Spinal cord (tissue), 10 donors: ENCODE results near the gene LIMCH1. TPM values are rescaled to one million over a fixed set of nuclear protein-coding genes. Genes with fewer than 3 reads are reported as not detected.

ENCODE experiments used
- DNase-seq, 6 donors: peaks; one replicate each; pipeline versions ENCODE4 v3.0.0 to v3.0.0-alpha.2; 2013 to 2015; ENCODE audit warnings: low spot score in 6 of 6, low read depth in 4 of 6
- H3K27ac ChIP-seq: one replicate; pipeline ENCODE4 v1.5.1; 2013; ENCODE audit warnings: low read depth, low read length, control low read depth
- H3K27me3 ChIP-seq: one replicate; pipeline ENCODE4 v1.6.1; 2013; ENCODE audit warnings: low read length; ENCODE audit not compliant: control insufficient read depth, insufficient read depth
- H3K36me3 ChIP-seq: one replicate; pipeline ENCODE4 v1.6.1; 2013; ENCODE audit warnings: low read length; ENCODE audit not compliant: control insufficient read depth, insufficient read depth
- H3K4me1 ChIP-seq: one replicate; pipeline ENCODE4 v1.6.1; 2013; ENCODE audit warnings: low read length; ENCODE audit not compliant: control insufficient read depth, insufficient read depth
- H3K4me3 ChIP-seq: one replicate; pipeline ENCODE4 v1.5.1; 2013; ENCODE audit warnings: low read depth, low read length, control low read depth
- H3K9me3 ChIP-seq: one replicate; pipeline ENCODE4 v1.6.1; 2013; ENCODE audit warnings: low read length; ENCODE audit not compliant: control insufficient read depth, insufficient read depth
- WGBS: methylation state at CpG from one replicate; pipeline ENCODE4 v1.1.5; 2013; ENCODE audit warnings: missing lambda C conversion rate; ENCODE audit not compliant: insufficient coverage; 5-methylcytosine and 5-hydroxymethylcytosine counted together
- polyA plus RNA-seq, 2 donors: library from polyadenylated mRNA; unstranded; fragments of 120-200 nt; gene quantifications; one replicate each; pipeline ENCODE4 v1.2.1, GENCODE V29; 2013; ENCODE audit not compliant: insufficient read length in 2 of 2
- total RNA-seq, 2 donors: library from RNA; depleted of rRNA in 1 of 2; stranded (reverse); fragments of 120-200 nt in 1 of 2; fragments of >200 nt in 1 of 2; gene quantifications; one replicate each; pipeline versions ENCODE4 v1.2.3 to v1.2.4, GENCODE V29; 2013 to 2014
- donor health status: healthy.

The LIMCH1 gene
- total and polyA plus RNA-seq, 4 donors, result 51.2 to 64.9 (median 58.9) TPM

DNA sequence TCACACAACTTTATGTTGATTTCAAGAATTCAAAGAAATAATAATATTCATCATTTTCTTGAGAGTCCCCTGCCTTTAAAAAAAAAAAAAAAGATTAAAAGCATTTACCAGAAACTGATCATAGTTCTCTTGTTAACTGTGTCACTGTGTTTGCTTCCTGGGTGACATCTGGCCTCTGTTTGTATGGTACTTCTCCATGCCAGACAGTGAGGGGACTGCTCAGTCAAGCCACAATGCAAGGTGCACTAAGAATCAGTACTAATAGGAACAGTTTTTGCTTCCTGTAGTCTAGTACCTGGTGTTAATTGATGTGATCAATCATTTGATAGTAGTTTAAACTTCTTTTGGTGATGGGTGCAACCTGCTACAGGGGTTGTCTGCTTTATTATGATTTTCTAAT, 133.0 kb downstream of the LIMCH1 start:
- DNase-seq, result no peak
- peaks cover 13% of the 10 kb centered on the region for H3K36me3 ChIP-seq
- no peaks in the 10 kb centered on the region for H3K4me1 ChIP-seq
- H3K27me3 ChIP-seq, result no peaks in the 10 kb centered on the region
- H3K9me3 ChIP-seq, result no peaks in the 10 kb centered on the region
- no peak overlapping the region for H3K27ac ChIP-seq
- no peak overlapping the region for H3K4me3 ChIP-seq

DNA sequence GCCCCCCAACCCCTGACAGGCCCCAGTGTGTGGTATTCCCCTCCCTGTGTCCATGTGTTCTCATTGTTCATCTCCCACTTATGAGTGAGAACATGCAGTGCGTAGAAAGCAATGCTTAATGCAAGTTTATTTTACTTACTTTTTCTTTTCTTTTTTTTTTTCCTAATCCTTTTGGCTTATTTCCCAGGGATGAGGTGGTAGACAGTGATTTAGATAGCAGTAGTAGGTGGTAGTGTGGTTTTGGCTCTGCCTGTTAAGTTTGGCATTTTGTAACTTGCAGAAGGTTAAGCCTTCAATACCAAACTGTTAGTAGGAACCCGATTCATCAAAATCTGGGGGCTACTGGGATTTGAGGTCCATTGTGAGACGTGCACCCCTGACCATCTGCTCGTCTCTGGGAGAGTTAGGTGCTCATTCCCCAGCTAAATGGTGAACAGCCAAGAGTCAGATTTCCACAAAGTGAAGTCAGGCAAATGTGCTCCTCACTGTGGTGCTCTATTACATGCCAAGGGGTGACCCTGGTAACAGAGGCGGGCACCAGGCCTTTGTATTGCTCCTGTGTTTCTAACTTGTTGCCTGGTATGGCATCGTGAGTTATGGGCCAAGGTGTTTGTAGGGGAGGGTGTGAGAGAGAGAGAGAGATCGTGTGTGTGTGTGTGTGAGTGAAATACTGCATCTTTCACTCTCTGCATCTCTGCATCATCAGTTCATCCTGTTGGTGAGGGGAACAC, 140.3 kb downstream of the LIMCH1 start:
- H3K27me3 ChIP-seq, result no peaks in the 10 kb centered on the region
- 60% methylated on average over 4 of the region's 7 CpGs for WGBS
- peaks cover 16% of the 10 kb centered on the region for H3K36me3 ChIP-seq
- peak in 2 of 6 donors; percentile 17 to 34 for DNase-seq
- no peak overlapping the region for H3K4me3 ChIP-seq
- no peaks in the 10 kb centered on the region for H3K9me3 ChIP-seq
- no peak overlapping the region for H3K27ac ChIP-seq
- H3K4me1 ChIP-seq, result no peaks in the 10 kb centered on the region

- peaks cover 15% of the 10 kb centered on the region for H3K36me3 ChIP-seq
Observed at GRCh38 chr4:41678951-41679350, 141.0 kb downstream of the LIMCH1 start.

DNA sequence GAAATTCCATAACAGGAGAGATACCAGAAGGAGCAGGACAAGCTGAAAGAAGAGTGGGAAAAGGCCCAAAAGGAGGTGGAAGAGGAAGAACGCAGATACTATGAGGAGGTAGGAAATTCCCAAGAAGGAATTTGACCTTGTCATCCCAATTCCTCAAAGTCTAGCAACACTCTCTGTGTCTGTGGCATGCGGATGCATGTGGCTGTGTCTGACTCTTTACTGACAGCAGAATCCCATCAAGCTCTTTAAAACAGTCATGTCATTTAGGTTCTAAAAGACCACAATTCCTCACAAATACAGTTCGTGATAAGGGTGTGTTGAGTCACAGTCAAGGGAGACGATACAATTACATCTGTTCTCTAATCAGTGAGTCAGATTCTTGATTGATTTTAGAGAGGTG, 142.0 kb downstream of the LIMCH1 start:
- no peak for DNase-seq
- peaks cover 13% of the 10 kb centered on the region for H3K36me3 ChIP-seq
- no CpG with 5 or more reads among the region's 4 CpGs for WGBS
- no peaks in the 10 kb centered on the region for H3K4me1 ChIP-seq
- no peak overlapping the region for H3K27ac ChIP-seq
- no peaks in the 10 kb centered on the region for H3K9me3 ChIP-seq
- H3K27me3 ChIP-seq, result no peaks in the 10 kb centered on the region
- no peak overlapping the region for H3K4me3 ChIP-seq

More at GRCh38 chr4:41678951-41679350, 141.0 kb downstream of the LIMCH1 start:
- Histone ChIP-seq H3K4me1 (no peaks in the 10 kb centered on the region), H3K4me3 (no peak overlapping the region), H3K9me3 (no peaks in the 10 kb centered on the region), H3K27ac (no peak overlapping the region), H3K27me3 (no peaks in the 10 kb centered on the region)
- 46% methylated on average over 2 of the region's 2 CpGs for WGBS
- DNase-seq, result no peak

DNA sequence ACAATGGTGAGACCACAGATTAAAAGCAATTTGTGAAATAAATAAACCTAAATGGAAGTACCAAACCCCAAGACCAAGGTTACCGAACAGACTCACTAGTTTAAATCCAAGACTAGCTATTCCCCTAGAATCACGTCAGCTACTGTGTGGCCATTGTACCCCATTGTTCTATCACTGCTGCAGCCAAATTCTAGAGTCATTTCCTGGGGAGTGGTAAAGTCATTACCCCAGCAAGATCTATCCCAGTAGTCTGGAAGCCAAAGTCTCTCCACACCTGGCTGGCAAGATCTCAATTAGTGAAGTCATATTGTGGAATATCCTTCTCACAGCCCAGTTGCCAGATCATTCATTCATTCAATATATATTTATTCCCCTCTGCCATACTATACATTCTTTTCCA, 143.1 kb downstream of the LIMCH1 start:
- no peak for DNase-seq
- no CpG with 5 or more reads among the region's 2 CpGs for WGBS
- Histone ChIP-seq H3K4me3 (no peak overlapping the region), H3K9me3 (no peaks in the 10 kb centered on the region), H3K4me1 (no peaks in the 10 kb centered on the region), H3K27ac (no peak overlapping the region), H3K36me3 (peaks cover 13% of the 10 kb centered on the region), H3K27me3 (no peaks in the 10 kb centered on the region)

DNA sequence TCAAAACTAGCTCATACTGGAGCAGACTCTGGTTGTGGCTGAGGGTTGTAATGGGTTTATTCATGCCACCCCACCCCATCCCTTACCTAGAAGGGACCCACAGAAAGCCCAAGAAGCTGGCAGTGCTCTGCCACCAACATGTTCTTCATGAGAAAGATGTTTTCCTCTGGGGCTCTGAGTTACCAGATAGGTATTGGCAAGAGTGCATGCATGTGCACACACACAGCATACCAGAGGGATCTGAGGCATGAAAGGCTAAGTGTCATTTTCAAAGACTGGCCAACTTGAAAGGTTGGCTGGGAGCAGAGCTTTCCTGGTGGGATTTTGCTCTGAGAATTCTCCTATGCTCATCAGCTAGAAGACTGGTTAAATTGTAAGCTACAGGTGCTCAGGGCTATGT, 145.4 kb downstream of the LIMCH1 start:
- Histone ChIP-seq H3K4me1 (no peaks in the 10 kb centered on the region), H3K27ac (no peak overlapping the region), H3K4me3 (no peak overlapping the region), H3K9me3 (no peaks in the 10 kb centered on the region), H3K36me3 (peaks cover 20% of the 10 kb centered on the region), H3K27me3 (no peaks in the 10 kb centered on the region)
- no peak for DNase-seq

- DNase-seq, result no peak
- H3K4me3 ChIP-seq, result no peak overlapping the region
- no peaks in the 10 kb centered on the region for H3K4me1 ChIP-seq
- no peak overlapping the region for H3K27ac ChIP-seq
- H3K36me3 ChIP-seq, result peaks cover 20% of the 10 kb centered on the region
- no peaks in the 10 kb centered on the region for H3K9me3 ChIP-seq
- no peaks in the 10 kb centered on the region for H3K27me3 ChIP-seq
- 100% methylated on average over 2 of the region's 8 CpGs for WGBS
Observed at GRCh38 chr4:41686893-41687292, 148.9 kb downstream of the LIMCH1 start.

DNA sequence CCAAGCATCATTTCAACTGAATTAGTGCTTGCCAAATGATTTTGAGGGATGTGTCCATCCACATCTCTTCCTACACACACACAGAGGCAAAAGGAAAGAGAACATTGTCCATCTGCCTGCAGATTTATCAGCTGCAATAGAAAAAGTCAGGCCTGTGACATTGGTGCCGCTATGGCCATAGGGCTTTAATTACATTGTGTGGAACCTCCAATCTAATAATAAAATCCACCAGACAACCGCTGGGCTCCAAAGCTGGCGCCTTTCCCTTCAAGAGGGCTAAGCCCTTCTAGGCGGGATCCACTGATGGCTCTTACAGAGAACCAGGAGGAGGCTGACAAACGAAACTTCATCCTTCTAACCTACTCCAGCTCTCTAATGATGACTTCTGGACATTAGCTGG, 150.0 kb downstream of the LIMCH1 start:
- H3K36me3 ChIP-seq, result peaks cover 16% of the 10 kb centered on the region

GRCh38 chr4:41692717-41693345, 154.9 kb downstream of the LIMCH1 start:
- DNase-seq, result peak in 3 of 6 donors; percentile 23 to 88 (median 72)
- H3K27ac ChIP-seq, result no peak overlapping the region
- H3K36me3 ChIP-seq, result peaks cover 7% of the 10 kb centered on the region
- H3K4me1 ChIP-seq, result no peaks in the 10 kb centered on the region
- no peaks in the 10 kb centered on the region for H3K27me3 ChIP-seq
- H3K4me3 ChIP-seq, result no peak overlapping the region
- H3K9me3 ChIP-seq, result no peaks in the 10 kb centered on the region
- WGBS, result 52% methylated on average over 5 of the region's 12 CpGs

More for the DNA sequence above, 150.0 kb downstream of the LIMCH1 start:
- H3K27ac ChIP-seq, result no peak overlapping the region
- no peaks in the 10 kb centered on the region for H3K27me3 ChIP-seq
- WGBS, result 96% methylated on average over 3 of the region's 5 CpGs
- no peaks in the 10 kb centered on the region for H3K4me1 ChIP-seq
- no peaks in the 10 kb centered on the region for H3K9me3 ChIP-seq
- no peak overlapping the region for H3K4me3 ChIP-seq
- no peak for DNase-seq

DNA sequence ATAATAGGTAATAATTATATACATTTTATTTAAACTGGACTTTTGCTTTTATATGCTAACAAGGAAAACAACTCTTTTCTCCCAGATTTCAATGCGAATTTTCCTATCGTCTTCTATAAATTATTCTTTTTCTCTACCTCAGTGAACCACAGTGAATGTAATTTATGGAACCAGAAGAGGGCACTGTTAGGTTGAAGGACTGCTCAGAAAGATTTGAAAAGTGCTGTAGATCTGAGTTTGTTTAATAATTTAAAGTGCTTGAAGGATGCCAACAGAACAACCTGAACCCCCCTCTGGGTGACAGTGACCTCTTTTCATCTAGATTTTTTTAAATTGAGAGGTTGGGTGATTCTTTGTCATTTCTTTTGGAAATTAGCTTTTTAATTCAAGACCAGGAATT, 155.7 kb downstream of the LIMCH1 start:
- no peak overlapping the region for H3K4me3 ChIP-seq
- H3K9me3 ChIP-seq, result no peaks in the 10 kb centered on the region
- H3K27me3 ChIP-seq, result no peaks in the 10 kb centered on the region
- H3K4me1 ChIP-seq, result no peaks in the 10 kb centered on the region
- DNase-seq, result peak in 3 of 6 donors; percentile 17 to 78 (median 57)
- WGBS, result no CpG with 5 or more reads among the region's 2 CpGs
- no peak overlapping the region for H3K27ac ChIP-seq
- H3K36me3 ChIP-seq, result peaks cover 3% of the 10 kb centered on the region
